GM19452 (cell line): ENCODE results near the gene LIN37.

Experiments used
- ATAC-seq: cut with Tn5 transposase; IDR thresholded peaks from one replicate; pipeline ENCODE4 v1.9.1; 2021; ENCODE audit not compliant: unreplicated experiment

The LIN37 gene

GRCh38 chr19:35734273-35734672, 14.1 kb upstream of the LIN37 start:
- no peak for ATAC-seq

GRCh38 chr19:35734889-35735288, 13.5 kb upstream of the LIN37 start:
- ATAC-seq = no peak

GRCh38 chr19:35736913-35737886, 11.2 kb upstream of the LIN37 start:
- no peak for ATAC-seq

- no peak for ATAC-seq
These were observed 10.1 kb upstream of the LIN37 start for GRCh38 chr19:35738021-35738886.

GRCh38 chr19:35738887-35739229, 9.5 kb upstream of the LIN37 start:
- ATAC-seq = no peak

GRCh38 chr19:35739275-35740107, 8.9 kb upstream of the LIN37 start:
- no peak for ATAC-seq

- no peak for ATAC-seq
These were observed 8.3 kb upstream of the LIN37 start for GRCh38 chr19:35740108-35740422.

- ATAC-seq = peak; percentile 59
These were observed 7.8 kb upstream of the LIN37 start for GRCh38 chr19:35740423-35741202.

- ATAC-seq = no peak
These were observed 7.2 kb upstream of the LIN37 start for GRCh38 chr19:35741203-35741515.

- no peak for ATAC-seq
These were observed 6.2 kb upstream of the LIN37 start, which contains the start of gene IGFLR1 for GRCh38 chr19:35742121-35742724. Gene IGFLR1, minus strand, starts transcription at chr19:35742452. Its CDS starts 1,272 bp downstream, at chr19:35741180.

GRCh38 chr19:35743640-35744429, 4.5 kb upstream of the LIN37 start:
- no peak for ATAC-seq

- peak; percentile 30 for ATAC-seq
These were observed 3.7 kb upstream of the LIN37 start for GRCh38 chr19:35744430-35745327.

GRCh38 chr19:35745328-35746086, 2.9 kb upstream of the LIN37 start, which contains the start of the genes PSENEN and U2AF1L4:
Gene PSENEN, plus strand, starts transcription at chr19:35745651. Its CDS starts 280 bp downstream, at chr19:35745931.
Gene U2AF1L4, minus strand, starts transcription at chr19:35745418. Its CDS starts 27 bp downstream, at chr19:35745391.
- ATAC-seq = peak; percentile 41

GRCh38 chr19:35746087-35746462, 2.3 kb upstream of the LIN37 start:
- no peak for ATAC-seq

GRCh38 chr19:35746531-35746930, 1.8 kb upstream of the LIN37 start:
- ATAC-seq = no peak

GRCh38 chr19:35750167-35750566, 1.8 kb downstream of the LIN37 start:
- no peak for ATAC-seq
